PC-9 (cell line): ENCODE results near the gene FAM149A. TPM values are rescaled to one million over a fixed set of nuclear protein-coding genes. Genes with fewer than 3 reads are reported as not detected.

Experiments
- BruUV-seq: library from RNA; stranded (reverse); fragments of 400-500 nt; replicated peaks from 2 replicates; lab custom pipeline; 2021; lab: Mats Ljungman, UMichigan
- CTCF ChIA-PET: fragments of 300-600 bp; sonication (Branson Sonifier 250); formaldehyde crosslinking; loops from one replicate; lab custom pipeline; 2022; ENCODE audit warnings: antibody characterized with exemption; lab: Charles Lee
- POLR2A ChIA-PET: fragments of 300-600 bp; sonication (Branson Sonifier 250); formaldehyde crosslinking; loops from one replicate; lab custom pipeline; 2022; ENCODE audit warnings: antibody characterized with exemption; ENCODE audit not compliant: unreplicated experiment; lab: Charles Lee
- DNase-seq, 2 experiments: peaks; one replicate each; pipeline versions ENCODE4 v3.0.0 to v3.0.0-alpha.2; 2015 to 2022; ENCODE audit warnings: mixed read lengths in 1 of 2
- H2AFZ ChIP-seq: fragments of 200-600 bp; sonication (generic); 2 replicates; pipeline ENCODE4 v1.8.1; 2017; ENCODE audit warnings: antibody characterized with exemption
- H3F3A ChIP-seq: fragments of 200-600 bp; sonication (generic); 2 replicates; pipeline ENCODE4 v1.8.1; 2017; ENCODE audit warnings: antibody characterized with exemption, mild to moderate bottlenecking, low read depth; ENCODE audit not compliant: insufficient read depth
- H3K27ac ChIP-seq: fragments of 200-600 bp; sonication (generic); 2 replicates; pipeline ENCODE4 v1.6.1; 2016; ENCODE audit warnings: mixed run types
- H3K27me3 ChIP-seq: fragments of 200-600 bp; sonication (generic); 2 replicates; pipeline ENCODE4 v1.6.1; 2016; ENCODE audit warnings: low read depth, mixed run types; ENCODE audit not compliant: insufficient read depth
- H3K36me3 ChIP-seq: fragments of 200-600 bp; sonication (generic); 2 replicates; pipeline ENCODE4 v1.6.1; 2016; ENCODE audit warnings: low read depth, mixed run types
- H3K4me1 ChIP-seq: fragments of 200-600 bp; sonication (generic); replicated peaks from 2 replicates; pipeline ENCODE4 v1.6.1; 2016; ENCODE audit warnings: mixed run types; ENCODE audit not compliant: insufficient read depth
- H3K4me2 ChIP-seq: fragments of 200-600 bp; sonication (generic); 2 replicates; pipeline ENCODE4 v1.6.1; 2017; ENCODE audit warnings: mixed run types
- H3K4me3 ChIP-seq: fragments of 200-600 bp; sonication (generic); 2 replicates; pipeline ENCODE4 v1.6.1; 2016; ENCODE audit warnings: mixed run types
- H3K79me2 ChIP-seq: fragments of 200-600 bp; sonication (generic); 2 replicates; pipeline ENCODE4 v1.6.1; 2017; ENCODE audit warnings: low read depth, mixed run types
- H3K9me2 ChIP-seq: fragments of 200-600 bp; sonication (generic); 2 replicates; pipeline ENCODE4 v1.8.1; 2017; ENCODE audit warnings: mild to moderate bottlenecking; ENCODE audit not compliant: insufficient read depth
- H3K9me3 ChIP-seq: fragments of 200-600 bp; sonication (generic); 2 replicates; pipeline ENCODE4 v1.8.1; 2016; ENCODE audit warnings: low read depth; ENCODE audit not compliant: insufficient read depth
- H4K20me1 ChIP-seq: fragments of 200-600 bp; sonication (generic); 2 replicates; pipeline ENCODE4 v1.8.1; 2017; ENCODE audit not compliant: insufficient read depth
- CTCF ChIP-seq: fragments of 200-600 bp; sonication (generic); conservative IDR thresholded peaks from 2 replicates; pipeline ENCODE4 v1.6.1; 2017; ENCODE audit warnings: mixed run types, antibody characterized with exemption, mild to moderate bottlenecking, moderate library complexity
- EZH2 ChIP-seq: fragments of 200-600 bp; sonication (generic); IDR thresholded peaks from 2 replicates; pipeline ENCODE4 v1.8.0; 2017; ENCODE audit warnings: antibody characterized with exemption, low read depth
- intact Hi-C: fragments of 100-400 bp; cut with micrococcal nuclease; formaldehyde crosslinking; loops from one replicate; pipeline ENCODE4 v1.10.0; 2022; ENCODE audit not compliant: unreplicated experiment
- total RNA-seq: library from RNA; stranded (reverse); gene quantifications from 2 replicates; pipeline ENCODE4 v1.2.3, GENCODE V29; 2021

The FAM149A gene
- total RNA-seq, 1 experiment from 2014 or later = 0.26 TPM

- no peaks in the 10 kb centered on the region for H3K9me2 ChIP-seq
- H3K9me3 ChIP-seq = no peaks in the 10 kb centered on the region
- no peak overlapping the region for H2AFZ ChIP-seq
- ChIA-PET CTCF (no interaction called here), POLR2A (no interaction called here)
- no peaks in the 10 kb centered on the region for H3F3A ChIP-seq
- no peak overlapping the region for H3K4me3 ChIP-seq
- H3K36me3 ChIP-seq = no peaks in the 10 kb centered on the region
- H3K4me2 ChIP-seq = no peak overlapping the region
- H4K20me1 ChIP-seq = no peaks in the 10 kb centered on the region
- no peak for DNase-seq
- H3K27ac ChIP-seq = no peak overlapping the region
- H3K4me1 ChIP-seq = no peaks in the 10 kb centered on the region
- peaks cover 9% of the 10 kb centered on the region; the same call in 1 of the 2 replicates for H3K27me3 ChIP-seq
- TF ChIP-seq EZH2 (no peak), CTCF (no peak)
- intact Hi-C loops = no loop called here
- H3K79me2 ChIP-seq = no peaks in the 10 kb centered on the region
- no TSS peak for BruUV-seq
These were observed 113.3 kb downstream of the FAM149A start for GRCh38 chr4:186217733-186218293.

DNA sequence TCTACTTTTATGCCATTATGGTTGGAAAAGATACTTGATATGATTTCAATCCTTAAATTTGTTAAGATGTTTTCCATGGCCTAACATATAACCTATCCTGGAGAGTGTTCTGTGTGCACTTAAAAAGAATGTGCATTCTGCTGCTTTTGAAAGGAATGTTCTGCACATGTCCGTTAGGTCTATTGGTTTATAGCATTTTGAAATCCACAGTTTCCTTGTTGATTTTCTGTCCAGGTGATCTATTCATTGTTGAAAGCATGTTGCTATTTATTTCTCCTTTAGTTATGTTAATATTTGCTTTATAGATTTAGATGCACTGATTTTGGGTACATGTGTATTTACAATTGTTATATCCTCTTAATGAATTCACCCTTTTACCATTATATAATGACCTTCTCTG is 117.1 kb downstream of the FAM149A start:
- Histone ChIP-seq H3K79me2 (no peaks in the 10 kb centered on the region), H3F3A (no peaks in the 10 kb centered on the region), H3K36me3 (no peaks in the 10 kb centered on the region), H2AFZ (no peak overlapping the region), H3K4me1 (no peaks in the 10 kb centered on the region), H3K27me3 (no peaks in the 10 kb centered on the region), H4K20me1 (no peaks in the 10 kb centered on the region), H3K4me2 (no peak overlapping the region), H3K9me3 (no peaks in the 10 kb centered on the region), H3K4me3 (no peak overlapping the region), H3K27ac (no peak overlapping the region), H3K9me2 (no peaks in the 10 kb centered on the region)
- POLR2A ChIA-PET = no interaction called here
- no TSS peak for BruUV-seq
- DNase-seq = no peak
- CTCF ChIA-PET = no interaction called here
- intact Hi-C loops = no loop called here
- TF ChIP-seq EZH2 (no peak), CTCF (no peak)

Other genes with a start within 250 kb of the FAM149A start
- 7.7 and 10.3 TPM in 2 replicates for gene TLR3, start 35.5 kb upstream of the FAM149A start, total RNA-seq
- 12.5 and 13.0 TPM in 2 replicates for gene CYP4V2, start 86.9 kb downstream of the FAM149A start, total RNA-seq
- gene KLKB1, start 122.8 kb downstream of the FAM149A start, total RNA-seq = not detected in 2 replicates
- not detected in 2 replicates for gene F11, start 161.5 kb downstream of the FAM149A start, total RNA-seq